ENCODE measurements around the gene EGFL7. TPM values are rescaled to one million over a fixed set of nuclear protein-coding genes. Genes with fewer than 3 reads are reported as not detected.

EGFL7 gene
- total and polyA plus RNA-seq, 2 of the 8 experiments (the other 6 are each of a cell fraction or from before 2014, with no cell fraction given): 37.8 to 53.4 TPM

- TF ChIP-seq CBX5 (IDR thresholded peaks at IDR 0.05; ENCODE audit: low read depth, low read length): no peak
- FAIRE-seq: no peak
- no peak overlapping the region for H3K23ac ChIP-seq (ENCODE audit: insufficient read length)
These were observed 3.7 kb upstream of the EGFL7 start for GRCh38 chr9:136658849-136659535.

More at GRCh38 chr9:136658849-136659535, 3.7 kb upstream of the EGFL7 start:
- Histone ChIP-seq H3K79me2 (ENCODE audit: control insufficient read depth in 1 of 2, insufficient read depth in 2 of 2, low read length in 2 of 2) (no peaks in the 10 kb centered on the region), H2AK5ac (ENCODE audit: low read depth, low read length) (no peak overlapping the region), H2BK120ac (replicated peaks; ENCODE audit: low read depth, low read length) (no peak overlapping the region), H3K9ac (replicated peaks in 1 of 4; ENCODE audit: extremely low read depth in 1 of 4, low read depth in 3 of 4, low read length in 3 of 4) (no peak overlapping the region), H3K56ac (replicated peaks; ENCODE audit: insufficient read length, low read depth, low read length) (no peak overlapping the region), H3K4me1 (replicated peaks in 1 of 4; ENCODE audit: control insufficient read depth in 3 of 4, insufficient read depth in 4 of 4, low read length in 3 of 4) (no peaks in the 10 kb centered on the region), H4K5ac (ENCODE audit: insufficient read length, low read depth, low read length) (no peak overlapping the region), H3K27ac (ENCODE audit: low read depth, low read length) (no peak overlapping the region), H3K9me3 (ENCODE audit: insufficient read depth in 2 of 2, low read depth in 1 of 2, low read length in 1 of 2) (no peaks in the 10 kb centered on the region), H3K79me1 (ENCODE audit: low read depth, low read length) (no peaks in the 10 kb centered on the region), H2BK12ac (ENCODE audit: low read depth, low read length) (no peak overlapping the region), H4K8ac (ENCODE audit: extremely low read depth, insufficient read depth, low read length) (peak overlapping the region; percentile 51), H2BK20ac (ENCODE audit: low read length) (no peak overlapping the region), H3K4ac (replicated peaks; ENCODE audit: insufficient read length, low read depth, low read length) (no peak overlapping the region), H3K36me3 (ENCODE audit: control insufficient read depth in 2 of 4, insufficient read depth in 4 of 4, low read length in 3 of 4) (no peaks in the 10 kb centered on the region), H3K18ac (ENCODE audit: extremely low read depth, low read length) (no peak overlapping the region), H3K4me2 (ENCODE audit: insufficient read depth in 1 of 2, low read depth in 2 of 2, low read length in 2 of 2) (no peak overlapping the region), H4K20me1 (replicated peaks in 1 of 2; ENCODE audit: control insufficient read depth in 1 of 2, insufficient read depth in 2 of 2, low read length in 2 of 2) (peaks cover 0 to 1% of the 10 kb centered on the region in 2 experiments), H3K4me3 (ENCODE audit: extremely low read depth in 1 of 4, insufficient read depth in 2 of 4, low read depth in 3 of 4, low read length in 4 of 4) (no peak overlapping the region), H2AFZ (ENCODE audit: low read length) (no peak overlapping the region), H3K23me2 (ENCODE audit: low read depth, low read length) (no peaks in the 10 kb centered on the region), H4K91ac (replicated peaks; ENCODE audit: insufficient read length, low read length) (no peak overlapping the region), H2BK15ac (ENCODE audit: low read length) (no peak overlapping the region), H3K27me3 (replicated peaks in 1 of 4; ENCODE audit: control insufficient read depth in 3 of 4, extremely low read depth in 1 of 4, insufficient read depth in 3 of 4, low read length in 3 of 4) (no peaks in the 10 kb centered on the region; a peak in 1 of 7 replicates), H2BK5ac (ENCODE audit: low read depth, low read length) (no peak overlapping the region), H3K14ac (ENCODE audit: insufficient read length) (no peak overlapping the region)
- POLR2A ChIA-PET (ENCODE audit: partially characterized antibody): interaction anchor here (0.8 to 1.4 kb wide), 4 partner anchors 10 to 258 kb away, joined by 3 to 4 read pairs (median 3); no protein-coding TSS in a partner anchor
- peak in 1 of 2 experiments; percentile 52 for DNase-seq (ENCODE audit: low read depth in 1 of 2, low spot score in 2 of 2)
- WGBS, 2 experiments (ENCODE audit: extremely low coverage in 1 of 2, insufficient coverage in 1 of 2, insufficient read length in 1 of 2, insufficient replicate concordance in 2 of 2, low coverage in 1 of 2, low lambda C conversion rate in 2 of 2, missing lambda C conversion rate in 1 of 2): 79% methylated on average over 19 of the region's 37 CpGs; no CpG with 5 or more reads in 1 of the 2 experiments
- CTCF ChIA-PET (ENCODE audit: partially characterized antibody): interaction anchor here (1.1 to 2.2 kb wide), 6 partner anchors 10 to 171 kb away, joined by 3 to 5 read pairs (median 3); no protein-coding TSS in a partner anchor
